Posterior cingulate gyrus (tissue), 11 donors: ENCODE results near the gene NRG2.

Source experiments
- DNase-seq, 10 donors: peaks; one replicate each; pipeline versions ENCODE4 v3.0.0 to v3.0.0-alpha.2; 2020 to 2021; ENCODE audit warnings: mixed read lengths in 3 of 10
- intact Hi-C: fragments of 100-400 bp; cut with DNase I; formaldehyde crosslinking; loops from one replicate; pipeline ENCODE4 v1.15.1; 2023

The NRG2 gene

GRCh38 chr5:139954022-139954421, 89.1 kb downstream of the NRG2 start:
- DNase-seq = peak in 1 of 10 donors; percentile 62
- intact Hi-C loops = no loop called here

GRCh38 chr5:139952574-139952973, 90.5 kb downstream of the NRG2 start:
- peak in 1 of 10 donors; percentile 66 for DNase-seq
- intact Hi-C loops = no loop called here

GRCh38 chr5:139951983-139952382, 91.1 kb downstream of the NRG2 start:
- DNase-seq = no peak
- intact Hi-C loops = no loop called here

- DNase-seq = peak in 1 of 10 donors; percentile 64
- intact Hi-C loops = no loop called here
Measured at GRCh38 chr5:139951296-139951924, 91.7 kb downstream of the NRG2 start.

GRCh38 chr5:139950436-139950835, 92.7 kb downstream of the NRG2 start:
- intact Hi-C loops = no loop called here
- no peak for DNase-seq

- peak in 1 of 10 donors; percentile 63 for DNase-seq
- intact Hi-C loops = no loop called here
Measured at GRCh38 chr5:139949710-139950109, 93.4 kb downstream of the NRG2 start.

GRCh38 chr5:139947727-139948126, 95.4 kb downstream of the NRG2 start:
- intact Hi-C loops = no loop called here

GRCh38 chr5:139946440-139946839, 96.7 kb downstream of the NRG2 start:
- intact Hi-C loops = no loop called here
- DNase-seq = no peak

More at GRCh38 chr5:139947727-139948126, 95.4 kb downstream of the NRG2 start:
- no peak for DNase-seq

GRCh38 chr5:139946006-139946405, 97.1 kb downstream of the NRG2 start:
- DNase-seq = no peak
- intact Hi-C loops = no loop called here

GRCh38 chr5:139942243-139942642, 100.9 kb downstream of the NRG2 start:
- intact Hi-C loops = no loop called here
- DNase-seq = no peak

GRCh38 chr5:139930406-139930805, 112.7 kb downstream of the NRG2 start:
- intact Hi-C loops = no loop called here
- DNase-seq = no peak

- intact Hi-C loops = no loop called here
- DNase-seq = no peak
Measured at GRCh38 chr5:139926797-139927503, 116.1 kb downstream of the NRG2 start.

- intact Hi-C loops = no loop called here
- no peak for DNase-seq
Measured at GRCh38 chr5:139925650-139926640, 117.2 kb downstream of the NRG2 start.

GRCh38 chr5:139925216-139925562, 117.9 kb downstream of the NRG2 start:
- no peak for DNase-seq
- intact Hi-C loops = no loop called here

- intact Hi-C loops = no loop called here
- no peak for DNase-seq
Measured at GRCh38 chr5:139924294-139925215, 118.5 kb downstream of the NRG2 start.

GRCh38 chr5:139919308-139919707, 123.8 kb downstream of the NRG2 start:
- intact Hi-C loops = no loop called here
- DNase-seq = no peak

- intact Hi-C loops = no loop called here
- DNase-seq = no peak
Measured at GRCh38 chr5:139915834-139916233, 127.3 kb downstream of the NRG2 start.

- intact Hi-C loops = no loop called here
- DNase-seq = no peak
Measured at GRCh38 chr5:139915266-139915665, 127.8 kb downstream of the NRG2 start.

- DNase-seq = no peak
- intact Hi-C loops = no loop called here
Measured at GRCh38 chr5:139914218-139914807, 128.8 kb downstream of the NRG2 start.

- DNase-seq = no peak
Measured at GRCh38 chr5:139912804-139913203, 130.3 kb downstream of the NRG2 start.

More at GRCh38 chr5:139912804-139913203, 130.3 kb downstream of the NRG2 start:
- intact Hi-C loops = no loop called here
